ENCODE data around the gene ARL5A.

- no peak for TF ChIP-seq CTCF (IDR thresholded peaks at IDR 0.05)
- TF ChIP-seq POLR2A (IDR thresholded peaks at IDR 0.05): no peak
Measured at GRCh38 chr2:151852260-151853069, 24.2 kb upstream of the ARL5A start.

Data from upper lobe of left lung (tissue), 4 donors.